GM20431 (cell line): ENCODE results near the gene KRT13.
"Not testable (repeated sequence)": the region's sequence is repeated elsewhere in the genome, so short reads cannot be mapped to it uniquely, and the experiment has no call there.

Experiments
- in situ Hi-C: fragments of 300-500 bp; cut with MseI, MboI; formaldehyde crosslinking; loops from one replicate; pipeline ENCODE4 v1.15.0; 2020; ENCODE audit warnings: low sequenced_read_pairs; ENCODE audit not compliant: unreplicated experiment

The KRT13 gene

DNA sequence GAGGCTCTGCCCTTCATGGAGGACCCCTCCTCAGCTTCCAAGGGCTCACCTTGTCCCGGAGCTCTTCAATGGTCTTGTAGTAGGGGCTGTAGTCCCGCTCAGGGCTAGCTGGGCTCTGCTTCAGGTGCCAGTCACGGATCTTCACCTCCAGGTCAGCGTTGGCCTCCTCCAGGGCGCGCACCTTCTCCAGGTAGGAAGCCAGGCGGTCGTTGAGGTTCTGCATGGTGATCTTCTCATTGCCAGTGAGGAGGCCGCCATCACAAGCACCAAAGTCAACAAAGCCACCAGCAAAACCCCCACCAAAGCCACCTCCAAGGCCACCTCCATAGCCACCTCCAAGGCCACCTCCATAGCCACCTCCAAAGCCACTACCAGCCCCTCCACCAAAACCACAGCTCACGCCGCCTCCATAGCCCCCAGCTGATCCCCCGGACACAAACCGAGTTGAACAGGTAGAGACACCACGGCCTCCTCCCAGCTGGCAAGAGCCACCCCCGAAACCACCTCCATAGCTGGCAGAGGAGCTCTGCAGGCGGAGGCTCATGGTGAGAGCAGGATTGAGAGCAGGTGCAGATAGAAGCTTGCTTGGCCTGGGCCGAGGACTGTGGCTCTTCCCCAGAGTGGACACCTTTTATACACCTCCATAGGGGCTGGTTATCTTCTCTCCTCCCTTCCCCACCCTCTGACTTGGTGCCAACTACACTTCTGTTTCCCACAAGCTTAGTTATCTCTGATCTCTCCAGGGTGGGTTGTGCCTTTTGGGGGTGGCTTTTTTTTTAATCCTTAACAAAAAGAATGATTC lies at the start of gene KRT13:
KRT13 (minus strand) TSS at position 606 of the 802 bp plus-strand sequence; CDS start at position 544, 62 bp downstream.
- in situ Hi-C loops: no loop called here

DNA sequence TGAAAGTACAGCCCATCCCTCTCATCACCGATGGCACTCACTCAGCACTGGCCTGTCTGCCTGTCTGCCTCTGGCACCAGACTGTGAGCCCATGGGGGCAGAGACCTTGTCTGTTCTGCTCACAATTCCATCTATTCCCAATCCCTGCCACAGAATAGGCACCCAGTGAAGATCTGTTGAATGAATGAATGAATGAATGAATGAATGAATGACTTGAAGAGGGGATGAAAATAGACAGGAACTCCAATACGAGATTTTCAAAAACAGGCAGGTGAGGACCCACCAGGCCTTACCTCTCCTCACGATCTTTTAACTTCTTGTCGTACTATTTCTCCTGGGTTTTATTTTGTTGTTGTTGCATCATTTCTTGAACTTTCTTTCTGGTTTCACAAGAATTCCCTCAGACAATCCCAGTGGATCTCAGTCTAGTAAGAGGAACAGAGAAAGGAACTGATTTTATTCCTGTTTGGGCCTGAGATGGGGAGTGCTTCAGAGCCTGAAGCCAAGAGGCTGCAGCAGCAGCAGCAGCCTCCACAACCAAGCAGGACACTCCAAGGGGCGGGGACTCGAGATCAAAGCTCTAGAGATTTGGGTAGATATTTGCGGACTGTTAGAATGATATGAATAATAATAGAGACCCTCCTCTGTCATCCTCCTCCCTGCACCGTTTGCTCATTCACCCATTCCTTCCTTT lies 48.7 kb upstream of the KRT13 start:
- in situ Hi-C loops: no loop called here

DNA sequence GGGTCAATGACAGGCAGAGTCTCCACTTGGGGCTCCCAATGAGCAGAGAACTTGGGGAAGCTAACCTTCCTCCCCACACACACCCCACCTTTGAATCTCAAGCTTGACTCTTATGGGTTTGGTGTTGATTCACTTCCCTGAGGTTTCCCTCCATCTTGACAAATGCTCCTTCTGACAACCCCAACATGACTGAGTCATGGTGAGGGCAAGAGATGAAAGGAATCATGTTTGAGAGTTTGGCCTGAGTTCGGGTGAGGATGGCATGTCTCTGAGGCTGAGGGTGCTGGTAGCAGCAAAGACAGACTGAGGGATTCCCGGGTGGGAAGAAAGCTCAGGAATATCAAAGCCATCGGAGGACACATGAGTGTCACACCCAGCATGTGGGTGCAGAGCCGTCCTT lies 47.8 kb upstream of the KRT13 start:
- in situ Hi-C loops: no loop called here

DNA sequence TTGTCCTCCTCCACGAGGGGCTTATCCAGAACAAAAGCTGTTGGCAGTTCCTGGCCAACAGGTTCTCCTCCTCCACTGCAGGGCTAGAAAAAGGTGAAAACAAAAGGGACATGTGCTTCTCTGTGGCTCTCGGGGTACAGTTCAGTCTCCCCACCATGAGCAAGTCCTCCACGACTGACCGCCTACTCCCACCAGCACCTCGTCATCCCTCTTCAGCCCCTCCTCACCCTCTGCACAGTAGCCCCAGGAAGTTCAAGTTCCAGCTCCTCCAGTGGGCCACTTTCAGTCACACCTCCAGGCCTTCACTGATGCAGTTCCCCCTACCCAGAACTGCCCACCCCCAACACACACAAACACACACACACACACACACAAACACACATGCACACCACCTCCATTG lies 47.0 kb upstream of the KRT13 start:
- in situ Hi-C loops: no loop called here

DNA sequence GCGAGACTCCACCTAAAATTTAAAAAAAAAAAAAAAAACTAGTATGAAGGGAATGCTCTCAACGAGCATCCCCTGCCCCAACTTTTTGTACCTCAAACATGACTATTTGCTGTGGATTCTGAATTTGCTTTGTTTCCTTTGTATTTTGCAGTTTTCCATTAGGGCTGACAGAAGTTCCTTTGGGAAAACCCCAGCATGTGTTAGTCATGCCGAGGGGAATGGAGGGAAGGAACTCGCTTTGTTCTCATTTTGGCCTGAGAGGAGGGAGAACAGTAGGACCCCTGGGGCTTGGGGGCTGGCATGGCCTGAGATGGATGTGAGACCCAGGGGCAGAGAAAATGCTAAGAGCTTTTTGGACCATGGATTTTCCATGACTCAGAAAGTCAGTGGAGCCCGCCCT lies 46.0 kb upstream of the KRT13 start:
- in situ Hi-C loops: no loop called here

DNA sequence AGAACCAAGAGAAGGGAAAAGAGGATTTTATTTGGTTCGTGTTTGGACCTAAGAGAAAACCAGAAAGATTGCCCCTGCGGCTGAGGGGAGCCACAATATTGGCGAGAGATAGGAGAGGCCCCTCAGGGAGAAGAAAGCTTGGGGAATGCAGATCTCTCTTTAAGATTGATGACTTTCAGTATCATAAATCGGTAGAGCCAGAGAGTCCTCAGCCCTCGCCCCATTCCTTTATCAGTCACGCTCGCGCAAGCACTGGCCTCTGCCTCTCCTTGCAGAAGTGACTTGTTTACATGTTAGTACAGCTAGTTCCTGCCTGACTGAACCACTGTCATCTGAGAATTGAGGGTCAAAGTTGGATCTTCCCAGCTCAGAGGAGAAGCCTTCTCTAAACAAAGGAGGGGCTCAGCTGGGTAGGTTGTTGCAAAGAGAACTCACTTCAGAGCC lies 44.2 kb upstream of the KRT13 start:
- in situ Hi-C loops: no loop called here

DNA sequence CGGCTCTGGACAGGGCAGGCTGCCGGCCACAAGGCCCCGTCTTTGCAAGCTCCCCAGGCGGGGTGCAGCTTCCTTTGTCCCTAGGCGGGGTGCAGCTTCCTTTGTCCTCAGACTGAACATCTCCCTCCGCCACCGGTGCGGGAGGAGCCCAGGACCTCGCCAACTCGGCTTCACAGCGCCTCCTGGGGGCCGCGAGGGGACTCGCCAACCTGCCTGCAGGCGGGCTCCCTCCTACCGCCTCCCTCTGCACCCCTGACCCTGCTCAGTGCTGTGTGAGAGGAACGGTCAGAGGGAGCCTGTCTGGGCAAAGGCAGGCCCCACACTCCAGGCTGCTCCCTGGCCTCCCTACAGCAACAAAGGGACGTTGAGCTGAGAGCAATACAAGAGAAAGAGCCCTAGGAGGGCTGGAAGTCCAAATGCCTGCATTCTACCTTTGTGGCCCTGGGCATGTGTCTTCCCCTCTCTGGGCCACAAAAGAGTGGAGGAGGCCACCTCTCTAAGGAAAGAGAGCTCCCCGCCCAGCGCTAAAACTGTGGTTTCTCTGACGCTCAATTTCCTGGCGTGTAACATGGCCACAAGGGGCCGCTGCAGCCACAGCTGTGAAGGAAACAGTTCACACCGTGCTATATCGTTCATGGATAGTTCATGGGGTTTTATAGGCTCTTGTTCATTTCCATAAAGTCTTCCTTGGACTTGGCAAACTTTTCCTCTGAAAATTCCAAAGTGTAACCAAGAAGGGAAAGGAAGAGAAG lies 43.6 kb upstream of the KRT13 start:
- in situ Hi-C loops: no loop called here

DNA sequence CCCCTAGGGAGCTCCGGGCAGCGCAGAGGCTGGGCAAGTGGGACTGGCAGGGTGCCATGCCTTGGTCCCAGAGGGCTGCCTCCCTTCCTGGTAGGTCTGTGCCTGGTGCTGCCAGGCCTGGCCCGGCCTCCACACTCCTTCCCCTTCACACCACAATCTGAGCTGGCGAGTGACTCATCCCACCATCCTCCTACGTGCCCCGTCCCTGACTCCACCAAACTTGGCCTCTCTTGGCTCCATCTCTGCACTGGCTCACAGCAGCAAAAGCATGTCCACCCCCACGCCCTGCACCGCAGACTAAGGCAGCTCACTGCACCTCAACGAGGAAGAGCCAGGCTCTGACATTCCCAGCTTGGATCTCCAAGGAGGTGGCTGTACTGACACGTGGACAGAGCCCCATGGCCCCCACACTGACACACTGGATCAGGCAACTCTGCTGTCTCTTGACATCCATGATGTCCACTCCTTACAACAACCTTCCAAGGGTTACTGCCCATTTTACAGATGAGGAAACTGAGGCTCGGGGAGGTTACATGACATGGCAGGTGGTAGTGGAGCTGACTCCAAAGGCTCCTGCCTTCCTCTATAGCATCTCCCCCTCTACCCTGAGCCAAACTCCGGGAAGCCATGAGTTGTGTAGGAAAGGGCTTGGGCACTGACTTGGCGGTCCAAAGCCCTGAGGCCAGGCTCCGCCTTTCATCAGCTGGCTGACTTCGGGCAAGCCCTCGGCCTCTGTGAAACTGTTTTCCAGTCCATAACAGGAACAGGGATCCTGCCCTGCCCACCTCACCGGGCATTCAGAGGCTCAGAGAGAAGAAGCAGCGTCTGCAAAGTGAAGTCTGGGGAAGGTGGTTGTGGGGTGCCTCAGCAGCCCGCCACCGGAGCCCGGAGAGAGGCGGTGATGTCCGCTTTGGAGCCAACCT lies 42.8 kb upstream of the KRT13 start:
- in situ Hi-C loops: no loop called here

DNA sequence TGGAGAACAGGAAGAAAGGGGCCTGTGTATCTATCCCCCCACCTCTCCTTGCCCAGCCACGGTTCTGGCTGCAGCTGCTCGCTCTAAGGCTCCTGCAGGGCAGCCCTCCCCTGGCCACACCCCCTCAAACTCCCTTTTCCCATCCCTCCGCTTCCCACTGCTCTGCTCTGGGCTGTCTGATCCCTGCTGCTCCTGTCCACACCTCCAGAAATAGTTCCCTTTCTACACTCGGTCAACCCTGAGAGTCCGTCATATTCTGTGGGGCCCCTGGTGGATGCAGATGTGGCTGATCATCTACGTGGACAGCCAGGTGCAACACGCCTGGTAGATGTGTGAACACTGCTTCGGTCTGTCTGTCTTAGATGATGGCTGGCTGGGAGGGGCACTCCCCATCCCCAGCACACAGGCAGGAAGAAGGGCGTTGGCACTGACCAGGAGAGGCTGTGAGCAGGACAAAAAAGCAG lies 42.0 kb upstream of the KRT13 start:
- in situ Hi-C loops: no loop called here

DNA sequence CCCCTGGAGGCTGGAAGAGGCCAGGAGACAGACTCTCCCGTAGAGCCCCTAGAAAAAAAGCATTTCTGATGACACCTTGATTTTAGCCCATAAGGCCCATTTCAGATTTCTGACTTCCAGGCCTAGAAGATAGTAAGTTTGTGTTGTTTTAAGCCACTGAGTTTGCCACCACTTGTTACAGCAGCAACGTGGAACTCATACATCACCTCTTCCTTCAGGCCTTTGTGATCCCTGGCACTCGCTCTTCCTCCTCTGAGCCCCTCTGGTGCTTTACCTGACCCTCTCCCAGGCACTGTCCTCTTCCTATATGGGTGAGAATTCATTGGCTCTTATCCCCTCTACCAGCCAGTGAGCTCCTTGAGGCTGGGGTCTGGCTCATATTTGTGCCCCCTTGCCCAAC lies 41.4 kb upstream of the KRT13 start:
- in situ Hi-C loops: no loop called here

DNA sequence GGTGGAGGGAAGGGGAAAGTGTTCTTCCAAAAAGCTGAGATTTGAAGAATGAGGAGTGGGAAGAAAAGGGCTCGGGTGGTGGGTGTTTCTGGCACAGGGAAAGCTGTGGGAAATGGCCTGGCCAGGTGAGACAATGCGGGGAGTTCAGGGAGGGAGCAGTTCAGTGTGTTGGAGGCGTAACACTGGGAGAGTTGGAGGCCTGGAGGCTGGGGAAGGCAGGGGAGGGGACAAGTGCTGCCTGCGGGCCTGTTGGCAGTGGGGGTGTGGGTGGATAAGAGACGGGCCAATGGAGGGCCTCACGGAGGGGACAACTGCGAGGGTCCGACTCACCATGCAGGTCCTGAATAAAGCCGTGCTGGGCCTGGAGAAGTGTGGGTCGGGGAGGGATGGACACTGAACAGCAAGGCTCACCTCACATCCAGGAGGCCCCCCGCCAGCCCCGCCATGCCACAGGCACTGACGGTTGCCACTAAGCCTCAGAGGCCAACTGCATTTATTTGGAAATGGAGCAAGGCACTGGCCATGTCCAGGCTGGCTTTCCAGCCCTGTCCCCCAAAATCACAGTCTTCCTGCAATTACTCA lies 40.5 kb upstream of the KRT13 start:
- in situ Hi-C loops: no loop called here

DNA sequence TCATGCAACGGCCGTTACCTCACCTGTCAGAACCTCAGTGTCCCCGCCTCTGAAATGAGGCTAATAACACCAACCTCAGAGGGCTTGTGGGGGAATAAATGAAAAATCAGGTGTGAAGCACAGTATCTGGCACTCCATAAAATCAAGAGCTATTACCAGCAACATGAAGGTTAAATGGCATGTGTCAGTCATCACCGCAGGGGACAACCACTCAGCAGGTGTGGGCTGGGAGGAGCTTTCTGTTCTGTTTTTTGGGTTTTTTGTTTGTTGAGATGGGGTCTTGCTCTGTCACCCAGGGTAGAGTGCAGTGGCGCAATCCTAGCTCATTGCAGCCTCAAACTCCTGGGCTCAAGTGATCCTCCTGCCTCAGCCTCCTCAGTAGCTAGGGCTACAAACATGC lies 39.5 kb upstream of the KRT13 start:
- in situ Hi-C loops: no loop called here

DNA sequence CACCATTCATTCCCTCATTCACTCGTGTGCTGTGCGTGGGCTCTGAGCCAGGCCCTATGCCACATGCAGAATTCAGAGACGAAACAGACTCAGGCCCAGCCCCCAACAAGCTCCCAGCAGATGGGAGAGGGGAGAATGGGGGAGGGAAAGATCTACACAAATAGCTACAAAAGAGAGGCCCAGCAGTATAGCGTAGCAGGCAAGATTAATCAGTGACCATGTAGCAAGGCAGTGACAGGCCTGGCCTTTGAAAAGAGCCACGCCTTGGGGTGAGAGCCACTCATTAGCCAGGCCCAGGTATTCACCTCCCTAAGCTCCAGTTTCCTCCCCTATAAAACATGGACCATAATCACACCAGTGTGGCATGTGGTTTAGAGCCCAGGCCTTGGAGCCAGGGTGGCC lies 39.1 kb upstream of the KRT13 start:
- in situ Hi-C loops: no loop called here

DNA sequence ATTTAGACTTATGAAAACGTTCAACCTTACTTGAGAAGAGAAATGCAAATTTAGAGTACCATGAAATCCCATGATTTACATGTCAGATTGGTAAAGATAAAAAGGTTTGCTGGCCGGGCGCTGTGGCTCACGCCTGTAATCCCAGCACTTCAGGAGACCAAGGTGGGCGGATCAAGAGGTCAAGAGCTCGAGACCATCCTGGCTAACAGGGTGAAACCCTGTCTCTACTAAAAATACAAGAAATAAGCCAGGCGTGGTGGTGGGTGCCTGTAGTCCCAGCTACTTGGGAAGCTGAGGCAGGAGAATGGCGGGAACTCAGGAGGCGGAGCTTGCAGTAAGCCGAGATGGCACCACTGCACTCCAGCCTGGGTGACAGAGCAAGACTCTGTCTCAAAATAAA lies 37.4 kb upstream of the KRT13 start:
- in situ Hi-C loops: not testable (repeated sequence)

DNA sequence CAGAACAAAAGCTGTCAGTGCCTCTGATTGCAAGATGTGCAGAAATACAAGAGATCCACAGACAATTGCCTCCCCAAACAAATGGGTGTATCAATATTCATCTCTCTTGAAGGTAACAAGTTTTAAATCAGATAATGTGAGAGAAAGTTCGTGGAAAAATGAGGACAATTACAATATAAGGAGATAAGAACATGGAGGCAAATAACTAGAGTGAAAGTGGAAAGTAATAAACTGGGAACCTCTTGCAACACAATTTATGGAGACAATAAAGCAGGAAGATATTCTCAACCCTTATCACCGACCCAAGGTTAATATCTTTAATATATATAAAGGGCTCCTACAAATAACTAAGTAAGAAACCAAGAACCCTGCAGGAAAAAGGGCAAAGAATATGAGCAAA lies 36.9 kb upstream of the KRT13 start:
- in situ Hi-C loops: no loop called here

DNA sequence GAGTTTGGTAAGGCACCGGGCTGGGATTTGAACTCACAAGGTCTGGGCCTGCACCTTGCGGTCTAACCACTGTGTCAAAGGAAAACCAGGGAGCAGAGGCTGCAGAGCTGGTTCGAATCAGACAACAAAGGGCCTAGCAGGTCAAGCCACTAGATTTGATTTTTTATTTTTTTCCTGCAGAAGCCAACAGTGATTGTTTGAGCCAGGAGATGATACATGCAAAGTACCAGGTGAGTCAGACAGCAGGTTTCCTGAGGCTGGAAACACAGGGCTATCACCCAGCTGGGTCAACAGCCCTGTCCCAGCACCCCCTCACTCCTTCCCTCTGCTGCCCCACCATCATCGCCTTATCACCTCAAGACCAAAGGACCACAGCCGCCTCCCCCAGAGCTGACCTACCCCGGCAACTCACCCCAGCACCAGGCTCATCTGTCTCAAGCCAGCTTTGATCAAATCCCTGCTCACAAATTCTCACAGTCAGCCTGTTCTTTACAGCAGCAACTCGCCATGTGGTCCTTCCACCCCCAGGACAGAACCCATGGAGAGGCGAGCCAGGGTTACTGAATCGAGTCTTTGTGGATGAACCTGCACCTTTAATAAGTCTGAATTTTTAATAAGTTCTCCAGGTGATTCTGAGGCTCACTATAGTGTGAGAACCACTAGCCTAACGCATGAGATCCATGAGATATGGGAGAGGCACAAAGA lies 35.7 kb upstream of the KRT13 start:
- in situ Hi-C loops: no loop called here

DNA sequence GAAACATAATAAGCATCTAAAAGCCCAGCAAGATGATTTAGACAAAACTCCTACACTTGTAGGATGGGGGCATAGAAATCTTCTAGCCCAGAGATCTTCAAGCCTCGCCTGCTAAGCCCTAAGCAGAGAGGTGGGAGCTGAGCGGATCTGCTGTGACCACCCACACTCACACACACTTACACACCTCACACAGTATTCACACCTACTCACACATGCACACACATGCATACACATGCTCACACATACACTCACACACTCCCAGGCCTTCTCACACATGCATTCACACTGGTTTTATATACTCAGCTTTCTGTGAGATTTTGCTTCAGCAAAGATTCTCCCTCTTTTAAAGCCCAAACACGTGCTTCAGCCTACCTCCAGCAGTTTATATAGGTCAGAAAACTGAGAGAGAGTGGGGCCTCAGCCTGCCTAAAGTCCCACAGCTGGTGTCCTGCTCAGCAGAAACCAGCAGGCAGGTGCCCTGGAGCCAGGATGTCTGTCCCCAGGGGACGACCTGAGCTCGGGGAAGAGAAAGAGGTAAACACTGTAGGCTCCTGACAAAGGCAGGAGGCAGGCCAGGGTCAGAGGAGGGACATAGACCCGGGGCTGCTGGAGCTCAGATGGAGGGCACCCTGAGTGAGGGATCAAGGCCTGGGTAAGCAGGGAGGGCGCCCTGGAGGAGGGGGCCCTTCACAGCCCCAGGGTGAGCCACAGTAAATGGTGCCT lies 34.7 kb upstream of the KRT13 start:
- in situ Hi-C loops: no loop called here

DNA sequence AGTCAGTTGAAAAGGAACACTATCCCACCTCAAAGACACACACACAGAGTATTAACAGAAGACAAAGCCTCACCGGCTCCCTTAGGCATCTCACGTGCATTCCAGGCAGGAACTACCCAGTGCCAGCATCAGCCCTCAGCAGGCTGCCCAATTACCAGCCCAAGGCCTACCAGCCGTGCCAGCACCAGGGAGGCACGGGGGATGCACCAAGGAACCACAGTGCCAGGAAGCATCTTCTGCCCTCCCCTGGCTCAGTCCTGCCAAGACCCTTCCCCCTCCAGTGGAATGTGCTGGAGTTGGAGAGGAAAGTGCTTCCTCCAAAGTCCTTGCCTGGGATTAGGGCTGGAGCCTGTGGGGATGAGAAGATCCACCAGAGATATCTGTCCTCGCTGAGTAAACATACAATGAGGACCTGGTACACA lies 33.7 kb upstream of the KRT13 start:
- in situ Hi-C loops: no loop called here
